Hematopoietic multipotent progenitor cell treated with erythropoietin and hydrocortisone succinate and interleukin-3 and kit ligand, for 4 days (in vitro differentiated cells): Measurements from ENCODE around the gene BMPR2.
"Not testable (repeated sequence)": the region's sequence is repeated elsewhere in the genome, so short reads cannot be mapped to it uniquely, and the experiment has no call there.

Experiments used
- DNase-seq: peaks from one replicate; pipeline ENCODE4 v3.0.0-alpha.2; 2015

The BMPR2 gene

DNA sequence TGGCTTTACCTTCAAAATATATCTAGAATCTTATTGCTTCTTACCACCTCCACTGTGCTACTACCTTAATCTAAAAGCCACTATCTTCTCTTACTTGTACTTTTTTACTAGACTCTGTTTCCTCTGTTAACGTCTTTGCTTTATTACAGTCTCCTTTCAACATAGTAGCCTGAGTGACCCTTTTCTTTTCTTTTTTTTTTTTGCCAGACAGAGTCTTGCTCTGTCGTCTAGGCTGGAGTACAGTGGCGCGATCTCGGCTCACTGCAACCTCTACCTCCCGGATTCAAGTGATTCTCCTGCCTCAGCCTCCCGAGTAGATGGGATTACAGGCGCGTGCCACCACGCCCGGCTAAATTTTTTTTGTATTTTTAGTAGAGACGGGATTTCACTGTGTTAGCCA lies 10.4 kb downstream of the BMPR2 start:
- DNase-seq: not testable (repeated sequence)

DNA sequence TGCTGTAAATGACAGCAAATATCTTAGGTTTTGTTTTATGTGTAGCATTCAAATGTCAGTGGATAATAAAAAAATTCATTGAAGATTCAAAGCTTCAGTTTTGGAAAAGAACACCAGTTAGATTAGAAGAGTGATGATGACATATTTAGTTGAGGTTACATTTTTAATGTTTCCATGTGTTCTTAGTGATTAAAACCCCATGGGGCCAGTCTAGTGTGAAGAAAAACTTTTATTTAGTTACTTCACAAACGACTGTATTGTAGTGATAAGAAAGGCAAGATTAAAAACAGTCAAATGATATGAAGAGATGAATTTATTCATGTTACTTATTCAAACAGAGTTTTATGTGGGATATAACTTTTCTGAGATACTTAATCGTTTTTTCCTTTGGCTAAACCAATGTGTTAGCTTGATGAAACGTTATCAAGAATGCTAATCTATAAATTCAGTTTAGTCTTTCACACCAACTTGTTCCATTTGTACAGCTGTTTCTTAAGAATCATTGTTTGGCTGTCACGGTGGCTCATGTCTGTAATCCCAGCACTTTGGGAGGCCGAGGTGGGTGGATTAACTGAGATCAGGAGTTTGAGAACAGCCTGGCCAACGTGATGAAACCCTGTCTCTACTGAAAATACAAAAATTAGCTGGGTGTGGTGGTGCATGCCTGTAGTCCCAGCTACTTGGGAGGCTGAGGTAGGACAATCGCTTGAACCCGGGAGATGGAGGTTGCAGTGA lies 11.6 kb downstream of the BMPR2 start:
- peak; percentile 84 for DNase-seq

- no peak for DNase-seq
Measured at GRCh38 chr2:202400941-202401340, 24.8 kb downstream of the BMPR2 start.

- DNase-seq: no peak
Measured at GRCh38 chr2:202405798-202406197, 29.7 kb downstream of the BMPR2 start.

DNA sequence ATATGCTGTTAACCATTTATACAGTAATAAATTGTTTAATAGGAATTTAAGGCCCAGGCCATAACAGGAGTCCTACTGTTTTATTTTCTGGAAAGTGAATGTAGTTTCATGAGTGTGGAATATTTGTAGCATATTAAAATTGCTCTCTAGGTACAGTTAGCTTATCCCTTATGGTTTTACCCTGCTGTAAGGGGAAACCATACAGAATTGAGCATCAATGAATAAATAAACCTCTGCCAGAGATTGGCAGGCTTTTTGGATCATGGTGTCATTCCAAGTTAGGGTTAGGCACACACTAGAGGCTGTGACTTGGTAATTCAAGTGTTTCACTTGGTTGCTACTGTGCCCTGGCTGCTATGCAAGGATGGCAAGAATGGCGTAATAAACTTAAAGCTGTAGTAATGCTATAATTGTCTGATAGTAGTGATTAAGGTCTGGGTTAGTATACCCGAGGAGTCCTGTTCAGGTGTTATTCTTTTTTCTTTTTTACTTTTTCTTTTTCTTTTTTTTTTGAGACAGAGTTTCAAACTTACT lies 30.4 kb downstream of the BMPR2 start:
- no peak for DNase-seq

DNA sequence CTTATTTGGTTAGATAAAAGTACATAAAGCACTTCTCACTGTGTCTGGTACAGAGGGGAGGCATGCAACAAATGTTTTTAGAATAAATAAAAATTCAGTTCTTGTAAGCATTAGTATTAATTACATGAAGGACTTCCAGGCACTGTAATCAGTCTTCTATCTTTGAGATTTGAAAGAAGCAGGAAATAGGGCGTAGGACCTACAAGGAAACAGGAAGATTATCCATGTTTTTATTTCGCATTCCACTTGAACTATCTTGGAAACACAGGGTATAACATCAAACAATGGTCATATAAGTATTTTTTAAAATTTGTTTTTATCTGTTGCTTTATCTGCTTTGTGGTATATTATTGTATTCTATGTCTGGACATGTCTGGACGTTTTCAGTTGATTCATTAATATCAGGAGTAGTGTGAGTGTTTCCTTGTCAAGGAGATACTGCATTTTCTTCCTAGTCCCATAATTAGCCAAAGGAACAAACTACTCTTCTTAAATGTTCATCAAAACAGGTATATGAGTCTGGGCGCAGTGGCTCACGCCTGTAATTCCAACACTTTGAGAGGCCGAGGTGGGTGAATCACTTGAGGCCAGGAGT lies 32.5 kb downstream of the BMPR2 start:
- no peak for DNase-seq

DNA sequence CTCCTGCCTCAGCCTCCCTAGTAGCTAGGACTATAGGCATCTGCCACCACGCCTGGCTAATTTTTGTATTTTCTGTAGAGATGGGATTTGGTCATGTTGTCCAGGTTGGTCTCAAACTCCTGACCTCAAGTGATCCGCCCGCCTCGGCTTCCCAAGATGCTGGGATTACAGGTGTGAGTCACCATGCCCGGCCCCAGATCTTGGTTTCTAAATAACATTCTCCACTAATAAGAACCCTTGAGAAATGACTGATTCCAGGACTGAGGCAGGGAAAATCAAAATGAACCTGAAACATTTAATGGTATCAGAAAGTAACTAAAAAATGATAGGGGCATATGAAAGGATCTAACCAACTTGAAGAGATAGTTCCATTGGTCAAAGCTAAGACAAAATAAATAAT lies 34.0 kb downstream of the BMPR2 start:
- DNase-seq: no peak

- no peak for DNase-seq
Measured at GRCh38 chr2:202411097-202411496, 35.0 kb downstream of the BMPR2 start.

DNA sequence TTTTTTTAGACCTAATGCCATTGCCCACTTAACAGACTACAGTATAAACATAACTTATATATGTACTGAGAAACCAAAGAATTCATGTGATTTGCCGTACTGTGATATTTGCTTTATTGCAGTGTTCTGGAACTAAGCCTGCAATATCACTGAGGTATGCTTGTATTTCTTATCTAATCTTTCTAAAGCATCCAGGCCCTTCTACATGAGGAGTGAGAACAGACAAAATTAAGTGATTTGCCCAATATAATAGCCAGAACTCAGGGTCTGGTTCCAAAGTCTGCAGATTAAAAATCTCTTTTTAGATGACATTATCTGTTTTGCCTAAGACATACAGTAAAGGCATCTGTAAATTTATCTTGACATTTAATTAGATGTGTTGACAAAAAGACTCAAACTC lies 41.9 kb downstream of the BMPR2 start:
- DNase-seq: no peak

GRCh38 chr2:202418511-202418910 lies 42.4 kb downstream of the BMPR2 start:
- DNase-seq: peak; percentile 30

DNA sequence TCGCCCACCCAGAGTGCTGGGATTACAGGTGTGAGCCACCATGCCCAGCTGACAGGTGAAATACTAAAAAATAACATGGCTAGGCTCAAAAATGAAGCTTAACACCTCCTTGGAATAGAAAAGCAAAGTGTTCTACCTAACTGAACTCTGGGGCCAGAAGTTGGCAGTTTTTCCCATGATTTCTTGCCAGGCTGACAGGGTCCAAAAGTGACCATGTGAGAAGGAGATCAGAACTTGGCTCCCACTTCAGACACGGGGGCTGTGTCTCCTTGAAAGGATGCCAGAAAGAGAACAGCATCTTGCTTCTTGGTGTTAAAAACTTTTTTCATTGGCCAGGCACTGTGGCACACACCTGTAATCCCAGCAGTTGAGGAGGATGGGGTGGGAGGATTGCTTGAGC lies 47.0 kb downstream of the BMPR2 start:
- no peak for DNase-seq

DNA sequence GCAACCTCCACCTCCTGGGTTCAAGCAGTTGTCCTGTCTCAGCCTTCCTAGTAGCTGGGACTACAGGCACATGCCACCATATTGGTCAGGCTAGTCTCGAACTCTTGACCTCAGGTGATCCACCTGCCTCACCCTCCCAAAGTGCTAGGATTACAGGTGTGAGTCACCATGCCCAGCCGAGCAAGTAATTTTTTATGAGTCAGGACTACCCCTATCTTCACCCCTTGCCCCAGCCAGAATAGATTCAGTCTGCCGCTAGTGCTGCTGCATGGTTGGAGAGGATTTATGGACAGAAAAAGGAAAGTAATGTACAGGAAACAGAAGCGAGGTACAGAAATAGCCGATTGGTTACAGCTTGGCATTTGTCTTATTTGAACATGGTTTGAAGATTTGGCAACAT lies 48.9 kb downstream of the BMPR2 start:
- no peak for DNase-seq

DNA sequence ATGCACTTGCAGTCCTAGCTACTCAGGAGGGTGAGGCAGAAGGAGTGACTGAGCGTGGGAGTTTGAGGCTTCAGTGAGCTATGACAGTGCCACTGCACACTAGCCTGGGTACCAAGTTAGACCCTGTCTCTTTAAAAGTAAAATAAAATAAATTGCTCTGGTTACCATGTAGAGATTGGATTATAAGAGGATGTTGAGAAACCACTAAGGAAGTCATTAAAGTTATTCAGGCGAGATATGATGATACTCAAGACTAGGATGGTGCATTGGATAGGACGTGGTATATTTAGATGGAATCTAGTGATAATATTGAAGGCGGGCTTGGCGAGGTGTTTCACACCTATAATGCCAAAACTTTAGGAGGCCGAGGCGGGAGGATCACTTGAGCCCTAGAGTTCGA lies 50.6 kb downstream of the BMPR2 start:
- DNase-seq: peak; percentile 19

DNA sequence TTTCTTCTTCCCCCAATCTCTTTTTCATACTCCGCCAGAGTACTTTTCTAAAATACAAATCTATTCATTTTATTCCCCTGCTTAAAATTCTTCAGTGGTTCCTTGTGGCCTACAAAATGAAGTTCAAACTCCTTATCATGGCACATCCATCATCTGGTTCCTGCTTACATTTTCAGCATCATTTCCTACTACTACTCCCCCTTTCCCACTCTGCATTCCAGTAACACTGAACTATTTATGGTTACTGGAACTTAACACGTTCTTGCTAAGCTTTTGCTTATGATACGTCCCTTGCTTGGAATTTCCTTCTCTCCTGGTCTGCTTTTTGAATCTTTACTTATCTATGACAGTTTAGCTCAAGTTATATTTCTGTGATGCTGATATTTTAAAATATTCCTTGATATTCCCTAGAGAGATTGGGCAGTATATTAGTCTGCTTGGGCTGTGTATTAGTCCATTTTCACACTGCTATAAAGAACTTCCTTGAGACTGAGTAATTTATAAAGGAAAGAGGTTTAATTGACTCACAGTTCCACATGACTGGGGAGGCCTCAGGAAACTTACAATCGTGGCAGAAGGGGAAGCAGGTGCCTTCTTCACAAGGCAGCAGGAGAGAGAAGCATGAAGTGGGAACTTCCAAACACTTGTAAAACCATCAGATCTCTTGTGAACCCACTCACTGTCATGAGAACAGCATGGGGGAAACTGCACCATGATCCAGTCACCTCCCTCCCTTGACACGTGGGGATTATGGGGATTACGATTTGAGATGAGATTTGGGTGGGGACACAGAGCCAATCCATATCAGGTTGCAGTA lies 53.2 kb downstream of the BMPR2 start:
- DNase-seq: no peak

GRCh38 chr2:202432776-202433175 lies 56.6 kb downstream of the BMPR2 start:
- no peak for DNase-seq

DNA sequence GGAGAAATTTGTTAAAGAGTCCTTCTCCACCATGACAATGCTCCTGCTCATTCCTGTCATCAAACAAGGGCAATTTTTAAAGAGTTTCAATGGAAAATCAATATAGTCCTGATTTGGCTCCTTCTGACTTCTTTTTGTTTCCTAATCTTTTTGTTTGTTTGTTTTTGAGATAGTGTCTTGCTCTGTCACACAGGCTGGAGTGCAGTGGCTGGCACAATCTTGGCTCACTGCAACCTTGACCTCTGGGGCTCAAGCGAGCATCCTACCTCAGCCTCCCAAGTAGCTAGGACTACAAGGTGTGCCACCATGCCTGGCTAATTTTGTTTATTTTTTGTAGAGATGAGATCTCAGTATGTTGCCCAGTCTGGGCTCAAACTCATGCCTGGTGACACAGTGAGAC lies 58.3 kb downstream of the BMPR2 start:
- DNase-seq: no peak

GRCh38 chr2:202436626-202437025 lies 60.5 kb downstream of the BMPR2 start:
- no peak for DNase-seq

- not testable (repeated sequence) for DNase-seq
Measured at GRCh38 chr2:202440117-202440516, 64.0 kb downstream of the BMPR2 start.

DNA sequence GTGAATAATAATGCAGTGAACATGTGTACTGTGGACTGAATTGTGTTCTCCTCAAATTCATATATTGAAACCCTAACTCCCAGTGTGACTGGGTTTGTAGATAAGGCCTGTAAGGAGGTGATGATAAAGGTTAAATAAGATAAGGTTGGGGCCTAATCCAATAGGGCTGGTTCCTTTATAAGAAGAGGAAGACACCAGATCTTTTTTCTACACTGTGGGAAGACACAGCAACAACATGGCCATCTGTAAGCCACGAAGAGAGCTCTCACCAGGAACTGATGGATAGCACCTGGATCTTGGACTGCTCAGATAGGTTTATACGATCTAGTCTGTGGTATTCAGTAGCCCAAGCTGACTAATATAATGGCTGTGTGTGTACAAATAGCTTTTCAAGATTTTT lies 66.8 kb downstream of the BMPR2 start:
- DNase-seq: peak; percentile 68

DNA sequence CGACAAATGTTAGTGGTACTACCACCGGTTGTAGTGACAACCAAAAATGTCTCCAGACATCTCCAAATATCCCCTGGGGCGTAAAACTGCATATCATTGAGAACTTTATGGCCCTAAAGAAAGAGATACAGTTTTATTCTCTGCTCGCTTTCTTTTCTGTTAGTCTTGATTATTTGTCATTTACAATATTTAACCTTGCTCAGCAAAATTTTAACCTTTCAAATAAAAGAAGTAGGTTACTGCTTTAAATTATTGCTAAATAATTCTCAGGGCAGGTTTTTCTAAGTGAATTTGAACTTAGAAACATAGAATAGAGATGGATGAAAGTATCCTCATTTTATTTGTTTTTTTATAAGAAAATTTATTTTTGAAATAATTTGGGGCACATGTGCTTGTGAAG lies 67.9 kb downstream of the BMPR2 start:
- DNase-seq: no peak

DNA sequence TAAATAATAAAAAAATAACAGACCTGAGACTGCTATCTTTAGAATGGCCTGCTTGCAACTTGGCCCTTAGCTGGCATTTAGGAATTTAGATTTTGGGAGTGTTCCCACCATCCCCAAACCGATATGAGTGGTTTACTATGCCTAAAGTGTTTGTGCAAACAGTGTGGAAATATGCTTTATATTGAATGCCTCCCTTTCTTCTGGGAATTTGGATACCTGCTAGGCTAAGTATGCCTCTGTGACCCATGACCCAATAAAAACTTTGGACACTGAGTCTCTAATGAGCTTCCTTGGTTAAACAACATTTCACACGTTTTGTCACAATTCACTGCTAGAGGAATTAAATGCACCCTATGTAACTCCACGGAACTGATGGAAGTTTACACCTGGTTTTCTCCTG lies 73.2 kb downstream of the BMPR2 start:
- no peak for DNase-seq

DNA sequence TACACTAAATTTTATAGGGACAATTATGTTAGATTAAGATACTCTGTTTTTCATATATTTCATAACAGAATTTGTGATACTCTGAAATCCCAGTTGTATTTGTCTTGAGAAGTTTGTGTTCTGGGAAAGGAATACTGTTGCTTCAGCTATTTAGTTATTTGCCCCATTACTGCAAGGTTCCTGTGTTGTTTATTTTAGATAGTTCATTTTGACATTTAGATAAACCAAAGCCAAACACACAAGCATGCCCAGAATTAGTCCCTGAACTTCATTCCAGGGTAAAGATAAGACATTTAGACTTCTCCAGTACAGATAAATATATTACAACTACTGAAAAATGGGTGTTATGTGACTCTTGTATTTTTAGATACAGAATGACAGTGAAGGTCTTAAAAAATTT lies 74.7 kb downstream of the BMPR2 start:
- DNase-seq: no peak

DNA sequence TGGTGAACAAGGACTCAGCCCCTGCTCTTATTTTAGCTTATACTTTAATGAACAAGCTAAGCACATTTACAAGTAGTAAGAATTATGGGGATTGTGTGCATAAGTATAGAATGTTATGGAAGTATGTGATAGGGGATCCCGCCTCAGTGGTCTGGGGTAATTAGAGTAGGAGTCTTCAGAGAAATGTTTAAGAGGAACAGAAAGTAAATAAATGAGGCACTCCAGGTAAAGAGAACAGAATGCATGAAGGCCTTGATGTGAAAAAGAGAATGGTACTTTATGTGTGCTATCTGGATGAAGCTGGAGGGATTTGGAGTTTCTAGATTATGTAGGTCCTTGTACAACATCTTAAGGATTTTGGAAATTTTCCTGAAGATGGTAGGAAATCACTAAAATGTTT lies 76.6 kb downstream of the BMPR2 start:
- no peak for DNase-seq

- no peak for DNase-seq
Measured at GRCh38 chr2:202454536-202454935, 78.4 kb downstream of the BMPR2 start.
